Upper lobe of left lung (tissue), 6 donors: Measurements from ENCODE around the gene CHD5. TPM values are rescaled to one million over a fixed set of nuclear protein-coding genes. Genes with fewer than 3 reads are reported as not detected.

Experiments
- ATAC-seq, 2 donors: fragments of 200-7000 bp; cut with Tn5 transposase; one replicate each; pipeline ENCODE4 v1.9.1; 2022; ENCODE audit warnings: mild to moderate bottlenecking in 2 of 2, moderate library complexity in 2 of 2; ENCODE audit not compliant: low FRiP score in 2 of 2
- DNase-seq, 2 donors: peaks; one replicate each; pipeline ENCODE4 v3.0.0-alpha.2; 2019 to 2020
- H3K27ac ChIP-seq, 4 donors: fragments of 200-600 bp; sonication (generic); one replicate each; pipeline ENCODE4 v1.5.1; 2016 to 2019
- H3K27me3 ChIP-seq, 4 donors: fragments of 200-600 bp; sonication (generic); one replicate each; pipeline ENCODE4 v1.5.1; 2017 to 2019
- H3K36me3 ChIP-seq, 4 donors: fragments of 200-600 bp; sonication (generic); one replicate each; pipeline ENCODE4 v1.5.1; 2016 to 2019
- H3K4me1 ChIP-seq, 4 donors: fragments of 200-600 bp; sonication (generic); one replicate each; pipeline ENCODE4 v1.5.1; 2018 to 2019
- H3K4me3 ChIP-seq, 4 donors: fragments of 200-600 bp; sonication (generic); one replicate each; pipeline ENCODE4 v1.5.1; 2017 to 2019; ENCODE audit warnings: mild to moderate bottlenecking in 2 of 4, moderate library complexity in 1 of 4
- H3K9me3 ChIP-seq, 4 donors: fragments of 200-600 bp; sonication (generic); one replicate each; pipeline ENCODE4 v1.5.1; 2018 to 2019
- EP300 ChIP-seq, 4 donors: sonication (generic); formaldehyde crosslinking; IDR thresholded peaks; one replicate each; pipeline ENCODE4 v1.5.1; 2017; ENCODE audit warnings: antibody characterized with exemption in 4 of 4, control low read depth in 2 of 4
- POLR2A ChIP-seq, 4 donors: fragments of 450-650 bp; IDR thresholded peaks; one replicate each; pipeline ENCODE4 v1.5.1; 2016 to 2017; ENCODE audit warnings: antibody characterized with exemption in 4 of 4, mild to moderate bottlenecking in 2 of 4
- POLR2AphosphoS5 ChIP-seq, 2 donors: sonication (generic); formaldehyde crosslinking; IDR thresholded peaks; one replicate each; pipeline ENCODE4 v1.5.1; 2017; ENCODE audit warnings: antibody characterized with exemption in 2 of 2
- WGBS, 2 donors: methylation state at CpG; one replicate each; pipeline ENCODE4 v1.1.5; 2017 to 2018; 5-methylcytosine and 5-hydroxymethylcytosine counted together
- total RNA-seq, 6 donors: library from RNA; depleted of rRNA in 4 of 6; stranded (reverse); fragments of >200 nt in 4 of 6; gene quantifications; one replicate each; pipeline versions ENCODE4 v1.1.0 to v1.2.1, GENCODE V29; 2016 to 2021
- TF ChIP-seq, protein P1 (sequence below), 6 experiments: fragments of 450-650 bp in 4 of 6; fragments of 200-600 bp in 2 of 6; sonication (generic) in 2 of 6; IDR thresholded peaks; one replicate each; pipeline ENCODE4 v1.5.1; 2016 to 2019; ENCODE audit warnings: antibody characterized with exemption in 6 of 6
- donor health status: DM: no; HTN: no; CAD: no; lungs with moderate emphysema.
- donor health status: DM: no; HTN: yes; CAD: no; lungs with severe emphysema.

The CHD5 gene
- total RNA-seq, 6 donors from 2014 or later, result 0.14 to 1.3 (median 0.25) TPM

DNA sequence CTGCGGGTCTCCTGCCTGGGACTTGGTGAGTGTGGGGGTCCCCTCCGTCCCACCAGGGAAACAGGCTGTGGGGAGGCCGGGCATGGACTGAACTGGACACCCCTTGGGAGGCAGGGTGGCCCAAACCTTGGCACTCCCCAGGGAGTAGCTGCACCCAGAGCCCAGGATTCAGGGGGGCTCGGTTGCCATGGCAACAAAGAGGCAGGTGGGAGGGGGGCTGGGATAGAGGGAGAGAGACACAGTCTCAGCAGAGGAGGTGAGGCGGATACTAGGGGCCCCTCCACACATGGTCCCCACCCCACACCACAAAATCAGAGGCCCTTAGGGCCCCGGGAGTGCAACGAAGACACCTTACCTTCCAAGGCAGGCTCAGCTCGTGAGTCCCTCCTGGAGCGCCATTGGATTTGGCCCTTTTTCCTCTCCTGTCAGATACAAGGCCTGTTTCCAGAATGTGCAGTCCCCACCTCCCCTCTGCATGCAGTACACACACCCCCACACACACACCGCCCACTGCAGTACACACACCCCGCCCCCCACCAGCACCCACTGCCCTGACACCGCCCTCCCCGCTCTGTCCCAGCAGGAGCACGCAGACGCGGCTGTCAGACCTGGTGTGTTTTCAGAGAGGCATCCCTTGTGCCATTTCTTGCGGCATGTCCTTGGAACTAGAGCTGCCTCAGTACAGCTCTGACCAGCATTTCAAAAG, 107.2 kb downstream of the CHD5 start:
- DNase-seq, result no peak
- Histone ChIP-seq H3K27ac (no peak overlapping the region), H3K4me3 (no peak overlapping the region), H3K4me1 (no peaks in the 10 kb centered on the region), H3K9me3 (no peaks in the 10 kb centered on the region), H3K27me3 (no peaks in the 10 kb centered on the region), H3K36me3 (peaks cover 0 to 8% (median 2%) of the 10 kb centered on the region in 4 donors)
- WGBS, 2 donors, result 87 to 94% methylated on average over 12 to 17 of the region's 17 CpGs
- TF ChIP-seq POLR2A (IDR thresholded peaks at IDR 0.05) (no peak), POLR2AphosphoS5 (IDR thresholded peaks at IDR 0.05) (no peak), EP300 (IDR thresholded peaks at IDR 0.05) (no peak)
- TF ChIP-seq, protein P1, sequence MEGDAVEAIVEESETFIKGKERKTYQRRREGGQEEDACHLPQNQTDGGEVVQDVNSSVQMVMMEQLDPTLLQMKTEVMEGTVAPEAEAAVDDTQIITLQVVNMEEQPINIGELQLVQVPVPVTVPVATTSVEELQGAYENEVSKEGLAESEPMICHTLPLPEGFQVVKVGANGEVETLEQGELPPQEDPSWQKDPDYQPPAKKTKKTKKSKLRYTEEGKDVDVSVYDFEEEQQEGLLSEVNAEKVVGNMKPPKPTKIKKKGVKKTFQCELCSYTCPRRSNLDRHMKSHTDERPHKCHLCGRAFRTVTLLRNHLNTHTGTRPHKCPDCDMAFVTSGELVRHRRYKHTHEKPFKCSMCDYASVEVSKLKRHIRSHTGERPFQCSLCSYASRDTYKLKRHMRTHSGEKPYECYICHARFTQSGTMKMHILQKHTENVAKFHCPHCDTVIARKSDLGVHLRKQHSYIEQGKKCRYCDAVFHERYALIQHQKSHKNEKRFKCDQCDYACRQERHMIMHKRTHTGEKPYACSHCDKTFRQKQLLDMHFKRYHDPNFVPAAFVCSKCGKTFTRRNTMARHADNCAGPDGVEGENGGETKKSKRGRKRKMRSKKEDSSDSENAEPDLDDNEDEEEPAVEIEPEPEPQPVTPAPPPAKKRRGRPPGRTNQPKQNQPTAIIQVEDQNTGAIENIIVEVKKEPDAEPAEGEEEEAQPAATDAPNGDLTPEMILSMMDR (IDR thresholded peaks at IDR 0.05), result no peak
- ATAC-seq, result no peak

DNA sequence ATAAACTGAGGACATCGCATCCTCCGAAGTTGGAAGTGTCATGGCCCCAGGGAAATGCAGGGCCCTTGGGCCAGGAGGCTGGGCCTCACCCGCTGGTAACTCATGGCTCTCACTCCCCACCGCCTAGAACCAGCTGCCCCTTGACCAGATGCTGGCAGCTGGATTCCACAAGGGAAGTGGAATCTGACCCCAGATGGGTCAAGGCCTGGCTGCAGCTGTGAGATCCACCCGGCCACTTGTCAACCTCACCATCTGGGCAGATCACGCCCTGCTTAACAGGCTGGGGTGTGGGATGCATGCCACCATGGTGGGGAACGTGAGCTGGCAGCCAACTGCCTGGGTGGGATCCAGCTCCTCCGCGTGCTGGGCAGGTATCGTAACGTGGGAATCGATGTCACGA, 108.9 kb downstream of the CHD5 start:
- no peak for DNase-seq
- 83 to 86% methylated on average over 10 to 13 of the region's 13 CpGs for WGBS, 2 donors
- no peaks in the 10 kb centered on the region for H3K9me3 ChIP-seq
- no peak overlapping the region for H3K27ac ChIP-seq
- no peaks in the 10 kb centered on the region for H3K27me3 ChIP-seq
- no peaks in the 10 kb centered on the region for H3K4me1 ChIP-seq
- H3K36me3 ChIP-seq, result peaks cover 0 to 8% (median 2%) of the 10 kb centered on the region in 4 donors
- no peak for ATAC-seq
- TF ChIP-seq EP300 (IDR thresholded peaks at IDR 0.05) (no peak), POLR2AphosphoS5 (IDR thresholded peaks at IDR 0.05) (no peak), POLR2A (IDR thresholded peaks at IDR 0.05) (no peak)
- TF ChIP-seq, protein P1 (IDR thresholded peaks at IDR 0.05), result no peak
- no peak overlapping the region for H3K4me3 ChIP-seq

DNA sequence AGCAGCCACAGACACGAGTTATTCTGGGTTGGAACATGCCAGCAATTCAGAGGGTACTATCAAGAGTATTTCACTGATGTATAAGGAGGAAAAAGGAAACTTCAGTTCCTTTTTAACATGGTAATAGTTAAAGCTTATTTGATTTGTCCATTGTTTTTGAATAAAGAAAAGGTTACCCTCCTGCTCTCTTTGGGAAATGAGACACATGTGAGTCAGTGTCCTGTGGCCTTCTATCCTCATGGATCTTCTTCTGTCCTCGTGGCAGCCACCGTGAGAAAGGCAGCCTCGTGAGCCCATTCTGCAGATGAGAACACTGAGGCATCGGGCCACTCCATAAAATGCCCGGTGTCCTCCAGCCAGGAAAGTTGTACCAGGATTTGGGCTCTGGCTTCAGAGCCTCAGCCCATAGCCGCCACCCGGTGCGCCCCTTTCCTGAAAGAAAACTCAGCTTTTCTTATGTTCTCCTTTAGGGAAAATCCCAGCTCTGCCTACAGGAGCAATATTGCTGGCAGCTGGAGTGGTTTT, 109.6 kb downstream of the CHD5 start:
- TF ChIP-seq, protein P1 (IDR thresholded peaks at IDR 0.05), result no peak
- TF ChIP-seq POLR2A (IDR thresholded peaks at IDR 0.05), result no peak
- TF ChIP-seq EP300 (IDR thresholded peaks at IDR 0.05), result no peak
- TF ChIP-seq POLR2AphosphoS5 (IDR thresholded peaks at IDR 0.05), result no peak
- Histone ChIP-seq H3K27me3 (no peaks in the 10 kb centered on the region), H3K27ac (no peak overlapping the region), H3K9me3 (no peaks in the 10 kb centered on the region), H3K4me1 (no peaks in the 10 kb centered on the region), H3K4me3 (no peak overlapping the region), H3K36me3 (peaks cover 0 to 13% (median 2%) of the 10 kb centered on the region in 4 donors)
- WGBS, 2 donors, result 90 to 92% methylated on average over 9 of the region's 9 CpGs
- ATAC-seq (no peak), DNase-seq (no peak)

DNA sequence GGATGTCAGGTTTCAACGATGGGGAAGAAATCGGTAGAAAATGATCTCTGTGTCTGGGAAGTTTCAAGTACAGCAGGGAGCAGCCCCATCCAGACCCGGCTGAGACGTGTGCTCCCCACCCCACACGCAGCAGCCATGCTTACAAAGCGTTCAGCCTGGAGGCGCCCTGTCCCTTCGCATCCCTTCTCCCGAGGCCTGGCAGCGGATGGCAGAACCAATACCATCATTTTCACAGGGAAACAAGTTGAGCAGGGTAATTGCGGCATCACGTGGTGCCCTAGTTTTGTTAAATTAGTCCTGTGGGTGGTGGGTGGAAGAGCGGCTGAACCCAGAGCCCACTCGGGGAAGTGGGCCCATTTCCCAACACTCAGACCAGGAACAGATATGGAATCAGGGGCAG, 110.5 kb downstream of the CHD5 start:
- H3K4me1 ChIP-seq, result no peaks in the 10 kb centered on the region
- H3K9me3 ChIP-seq, result no peaks in the 10 kb centered on the region
- TF ChIP-seq POLR2A (IDR thresholded peaks at IDR 0.05) (no peak), POLR2AphosphoS5 (IDR thresholded peaks at IDR 0.05) (no peak), EP300 (IDR thresholded peaks at IDR 0.05) (no peak)
- TF ChIP-seq, protein P1 (IDR thresholded peaks at IDR 0.05), result no peak
- H3K36me3 ChIP-seq, result peaks cover 0 to 13% (median 2%) of the 10 kb centered on the region in 4 donors
- no peak overlapping the region for H3K27ac ChIP-seq
- DNase-seq (no peak), ATAC-seq (no peak)
- WGBS, 2 donors, result 85 to 92% methylated on average over 14 of the region's 14 CpGs
- H3K4me3 ChIP-seq, result no peak overlapping the region
- no peaks in the 10 kb centered on the region for H3K27me3 ChIP-seq
